ENCODE measurements around the gene SLC44A2. TPM values are rescaled to one million over a fixed set of nuclear protein-coding genes. Genes with fewer than 3 reads are reported as not detected.
A peak's percentile ranks its signal among the peaks of the same experiment; 100 is the strongest.

The SLC44A2 gene
- total RNA-seq, 4 donors from 2014 or later: 59.7 to 82.8 (median 69.8) TPM

DNA sequence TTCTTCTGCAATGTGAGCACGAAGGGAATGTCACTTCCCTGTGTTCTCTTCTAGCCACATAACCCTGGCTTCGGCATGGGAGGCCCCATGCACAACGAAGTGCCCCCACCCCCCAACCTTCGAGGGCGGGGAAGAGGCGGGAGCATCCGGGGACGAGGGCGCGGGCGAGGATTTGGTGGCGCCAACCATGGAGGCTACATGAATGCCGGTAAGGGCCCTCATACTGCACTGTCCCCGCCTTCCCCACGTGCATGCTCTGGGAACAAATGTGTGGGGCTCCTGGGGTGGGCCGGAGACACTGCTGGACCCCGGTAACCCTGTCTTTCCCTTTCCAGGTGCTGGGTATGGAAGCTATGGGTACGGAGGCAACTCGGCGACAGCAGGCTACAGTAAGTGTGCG, 58.2 kb downstream of the SLC44A2 start:
- intact Hi-C loops (cut with DNase I): no loop called here

DNA sequence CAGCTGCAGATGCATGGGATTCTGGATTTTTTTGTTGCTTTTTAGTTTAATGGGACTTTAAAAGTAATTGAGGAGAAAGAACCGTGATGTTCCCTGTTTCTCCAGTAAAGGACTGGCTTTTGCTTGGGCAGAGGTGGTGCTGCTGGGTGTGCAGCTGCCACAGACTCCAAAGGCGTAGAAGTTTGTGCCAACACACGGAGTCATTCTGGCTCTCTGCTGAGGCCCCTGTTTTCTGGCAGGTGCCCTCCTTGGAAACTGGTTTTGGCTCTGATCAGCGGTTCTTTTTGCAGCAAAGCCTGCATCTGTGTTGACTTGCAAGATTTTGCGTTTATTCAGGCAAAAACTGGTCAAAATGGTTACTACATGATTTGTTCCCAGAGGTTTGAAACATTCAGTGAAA, 59.9 kb downstream of the SLC44A2 start:
- intact Hi-C loops (cut with DNase I): no loop called here
- Histone ChIP-seq H3K4me1 (peaks cover 12 to 56% (median 13%) of the 10 kb centered on the region in 3 donors), H3K4me3 (no peak overlapping the region), H3K27me3 (no peaks in the 10 kb centered on the region), H3K9me3 (no peaks in the 10 kb centered on the region), H3K27ac (peak overlapping the region in 2 of 4 donors; percentile 82 to 83), H3K36me3 (peaks cover 61 to 100% (median 92%) of the 10 kb centered on the region in 3 donors)
- DNase-seq: no peak
- 26 to 42% methylated on average over 5 of the region's 5 CpGs for WGBS, 2 donors
- TF ChIP-seq, protein P1, sequence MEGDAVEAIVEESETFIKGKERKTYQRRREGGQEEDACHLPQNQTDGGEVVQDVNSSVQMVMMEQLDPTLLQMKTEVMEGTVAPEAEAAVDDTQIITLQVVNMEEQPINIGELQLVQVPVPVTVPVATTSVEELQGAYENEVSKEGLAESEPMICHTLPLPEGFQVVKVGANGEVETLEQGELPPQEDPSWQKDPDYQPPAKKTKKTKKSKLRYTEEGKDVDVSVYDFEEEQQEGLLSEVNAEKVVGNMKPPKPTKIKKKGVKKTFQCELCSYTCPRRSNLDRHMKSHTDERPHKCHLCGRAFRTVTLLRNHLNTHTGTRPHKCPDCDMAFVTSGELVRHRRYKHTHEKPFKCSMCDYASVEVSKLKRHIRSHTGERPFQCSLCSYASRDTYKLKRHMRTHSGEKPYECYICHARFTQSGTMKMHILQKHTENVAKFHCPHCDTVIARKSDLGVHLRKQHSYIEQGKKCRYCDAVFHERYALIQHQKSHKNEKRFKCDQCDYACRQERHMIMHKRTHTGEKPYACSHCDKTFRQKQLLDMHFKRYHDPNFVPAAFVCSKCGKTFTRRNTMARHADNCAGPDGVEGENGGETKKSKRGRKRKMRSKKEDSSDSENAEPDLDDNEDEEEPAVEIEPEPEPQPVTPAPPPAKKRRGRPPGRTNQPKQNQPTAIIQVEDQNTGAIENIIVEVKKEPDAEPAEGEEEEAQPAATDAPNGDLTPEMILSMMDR (IDR thresholded peaks at IDR 0.05): no peak
- no peak for TF ChIP-seq POLR2A (IDR thresholded peaks at IDR 0.05)

More for the DNA sequence above, 58.2 kb downstream of the SLC44A2 start:
- no peak overlapping the region for H3K27ac ChIP-seq
- no peaks in the 10 kb centered on the region for H3K9me3 ChIP-seq
- 84 to 86% methylated on average over 5 to 7 of the region's 21 CpGs for WGBS, 2 donors
- H3K4me3 ChIP-seq: no peak overlapping the region
- no peaks in the 10 kb centered on the region for H3K27me3 ChIP-seq
- peaks cover 12 to 56% (median 13%) of the 10 kb centered on the region in 3 donors for H3K4me1 ChIP-seq
- TF ChIP-seq POLR2A (IDR thresholded peaks at IDR 0.05): no peak
- TF ChIP-seq, protein P1 (IDR thresholded peaks at IDR 0.05): no peak
- DNase-seq: no peak
- H3K36me3 ChIP-seq: peaks cover 70 to 100% (median 92%) of the 10 kb centered on the region in 3 donors

DNA sequence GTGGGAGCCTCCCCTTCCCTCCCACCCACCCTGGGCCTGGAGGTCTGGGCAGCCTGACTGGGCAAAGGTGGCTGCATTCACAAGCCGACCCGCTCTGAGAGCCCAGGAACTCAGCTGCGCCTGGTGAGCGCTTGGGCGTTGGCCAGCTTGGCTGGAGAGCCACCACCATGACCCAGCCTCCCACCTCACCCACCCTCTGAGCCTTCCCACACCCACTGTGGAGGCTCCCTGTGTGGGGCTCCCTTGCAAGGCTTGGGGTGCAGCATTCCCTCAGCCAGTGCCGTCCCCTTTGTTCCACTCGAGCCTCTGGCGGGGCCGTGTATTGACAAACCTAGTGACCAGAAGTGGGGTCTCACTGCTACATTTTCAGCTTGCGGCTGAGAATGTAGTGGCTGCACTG, 60.8 kb downstream of the SLC44A2 start:
- Histone ChIP-seq H3K36me3 (peaks cover 60 to 100% (median 84%) of the 10 kb centered on the region in 3 donors), H3K4me3 (no peak overlapping the region), H3K27me3 (no peaks in the 10 kb centered on the region), H3K4me1 (peaks cover 12 to 54% (median 13%) of the 10 kb centered on the region in 3 donors), H3K27ac (peak overlapping the region; percentile 38 to 83 (median 62)), H3K9me3 (no peaks in the 10 kb centered on the region)
- WGBS, 2 donors: 60% methylated on average over 1 of the region's 10 CpGs; no CpG with 5 or more reads in 1 of the 2 donors
- DNase-seq: no peak
- TF ChIP-seq, protein P1 (IDR thresholded peaks at IDR 0.05): no peak
- TF ChIP-seq POLR2A (IDR thresholded peaks at IDR 0.05): no peak
- intact Hi-C loops (cut with DNase I): no loop called here

DNA sequence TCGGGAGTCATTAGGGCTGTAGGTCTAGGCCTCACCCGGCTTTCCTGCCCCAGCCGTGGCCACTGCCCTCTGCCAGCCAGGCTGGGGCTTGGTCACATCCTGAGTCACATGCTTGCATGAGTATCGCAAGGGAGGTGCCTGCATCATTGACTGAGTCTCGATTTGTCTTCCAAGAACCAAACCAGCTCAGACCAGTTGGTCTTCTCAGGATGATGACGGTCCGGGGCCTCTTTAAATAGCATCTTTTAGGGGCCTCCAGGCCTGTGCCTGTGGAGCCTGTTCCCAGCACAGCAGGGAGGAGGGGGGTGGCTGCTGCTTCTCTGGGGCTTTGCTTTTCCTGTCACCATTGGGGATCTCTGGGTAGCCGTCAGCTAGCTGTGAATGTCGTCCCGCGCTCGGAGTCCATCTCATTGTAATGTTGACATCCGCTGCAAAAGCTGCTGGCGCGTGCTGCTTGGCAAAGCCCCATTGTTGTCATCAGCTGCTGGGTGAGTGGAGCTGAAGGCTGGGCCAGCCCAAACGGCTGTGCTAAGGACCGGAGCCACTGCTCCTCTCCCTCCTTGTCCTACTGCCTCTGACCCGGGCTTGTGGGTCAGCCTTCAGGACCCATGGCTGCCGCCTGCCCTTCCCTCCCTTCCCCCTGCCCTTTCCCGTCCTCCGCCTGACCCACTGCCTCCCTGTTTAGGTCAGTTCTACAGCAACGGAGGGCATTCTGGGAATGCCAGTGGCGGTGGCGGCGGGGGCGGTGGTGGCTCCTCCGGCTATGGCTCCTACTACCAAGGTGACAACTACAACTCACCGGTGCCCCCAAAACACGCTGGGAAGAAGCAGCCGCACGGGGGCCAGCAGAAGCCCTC, 61.5 kb downstream of the SLC44A2 start:
- no peaks in the 10 kb centered on the region for H3K9me3 ChIP-seq
- WGBS, 2 donors: 58 to 62% methylated on average over 14 to 20 of the region's 31 CpGs
- TF ChIP-seq, protein P1 (IDR thresholded peaks at IDR 0.05): no peak
- no peak for TF ChIP-seq POLR2A (IDR thresholded peaks at IDR 0.05)
- H3K27ac ChIP-seq: peak overlapping the region; percentile 62 to 83 (median 72)
- DNase-seq: no peak
- intact Hi-C loops (cut with DNase I): no loop called here
- no peaks in the 10 kb centered on the region for H3K27me3 ChIP-seq
- peaks cover 58 to 100% (median 77%) of the 10 kb centered on the region in 3 donors for H3K36me3 ChIP-seq
- peaks cover 12 to 47% (median 13%) of the 10 kb centered on the region in 3 donors for H3K4me1 ChIP-seq
- H3K4me3 ChIP-seq: no peak overlapping the region
